HepG2 (cell line): ENCODE measurements around the gene DIO1. TPM values are rescaled to one million over a fixed set of nuclear protein-coding genes. Genes with fewer than 3 reads are reported as not detected.

Experiments used
- ATAC-seq: fragments of 200-7000 bp; cut with Tn5 transposase; 3 replicates; pipeline ENCODE4 v1.9.1; 2020; ENCODE audit warnings: mild to moderate bottlenecking, moderate library complexity
- BruUV-seq: library from RNA; stranded (reverse); fragments of 400-500 nt; replicated peaks from 2 replicates; lab custom pipeline; 2021; lab: Mats Ljungman, UMichigan
- CTCF ChIA-PET: fragments of 300-600 bp; formaldehyde crosslinking; extraction: SDS; loops from one replicate; lab custom pipeline; 2021; ENCODE audit warnings: low total read pairs, inconsistent platforms, low intra/inter-chr PET ratio; lab: Yijun Ruan, JAX
- POLR2A ChIA-PET: fragments of 350-600 bp; sonication (Branson Sonifier 250); formaldehyde crosslinking; loops from one replicate; lab custom pipeline; 2020; ENCODE audit warnings: antibody characterized with exemption, inconsistent platforms; lab: Yijun Ruan, JAX
- DNase-seq: peaks from one replicate; pipeline ENCODE4 v3.0.0-alpha.2; 2015; ENCODE audit warnings: low spot score
- FAIRE-seq: peaks from 3 replicates; lab custom pipeline; 2011; peaks lifted over from hg19 to GRCh38; lab: Jason Lieb, UNC
- H2AFZ ChIP-seq: one replicate; pipeline ENCODE4 v1.6.1; 2011; ENCODE audit warnings: low read length, inconsistent platforms
- H3K27ac ChIP-seq: fragments of 300-600 bp; 3 replicates; pipeline ENCODE4 v1.8.0; 2011; ENCODE audit warnings: mixed run types, mild to moderate bottlenecking, mixed read lengths, low read length, inconsistent platforms; ENCODE audit not compliant: insufficient read depth; ENCODE audit errors: extremely low read length
- H3K27me3 ChIP-seq, 2 experiments: fragments of 200-600 bp in 1 of 2; 2 replicates in 1 of 2; 3 replicates in 1 of 2; pipeline versions ENCODE4 v1.6.0 to v1.8.0; 2011; ENCODE audit warnings: low read length in 2 of 2, mild to moderate bottlenecking in 2 of 2, moderate library complexity in 2 of 2, inconsistent platforms in 1 of 2; ENCODE audit not compliant: insufficient read depth in 2 of 2, control insufficient read depth in 1 of 2
- H3K36me3 ChIP-seq, 2 experiments: fragments of 200-600 bp in 1 of 2; replicated peaks in 1 of 2; 2 replicates in 1 of 2; 3 replicates in 1 of 2; pipeline versions ENCODE4 v1.5.1 to v1.8.0; 2011; ENCODE audit warnings: low read length in 2 of 2, inconsistent platforms in 1 of 2; ENCODE audit not compliant: insufficient read depth in 2 of 2, control insufficient read depth in 1 of 2
- H3K4me1 ChIP-seq: 2 replicates; pipeline ENCODE4 v1.5.1; 2012; ENCODE audit warnings: low read length, inconsistent platforms; ENCODE audit not compliant: insufficient read depth
- H3K4me2 ChIP-seq: 2 replicates; pipeline ENCODE4 v1.6.0; 2011; ENCODE audit warnings: low read depth, low read length, inconsistent platforms
- H3K4me3 ChIP-seq, 3 experiments: fragments of 200-600 bp in 1 of 3; sonication (generic), shearing (Covaris generic) in 1 of 3; replicated peaks in 1 of 3; 2 replicates each; pipeline ENCODE4 v1.5.1; 2011 to 2016; ENCODE audit warnings: low read length in 3 of 3, inconsistent platforms in 2 of 3, low read depth in 2 of 3, mild to moderate bottlenecking in 2 of 3, control low read depth in 1 of 3, mixed read lengths in 1 of 3; ENCODE audit not compliant: insufficient read depth in 1 of 3
- H3K79me2 ChIP-seq: one replicate; pipeline ENCODE4 v1.6.1; 2011; ENCODE audit warnings: low read length, inconsistent platforms; ENCODE audit not compliant: insufficient read depth
- H3K9ac ChIP-seq: 2 replicates; pipeline ENCODE4 v1.6.0; 2011; ENCODE audit warnings: mild to moderate bottlenecking, low read depth, low read length, inconsistent platforms; ENCODE audit not compliant: insufficient read depth
- H3K9me3 ChIP-seq: 2 replicates; pipeline ENCODE4 v1.5.1; 2012; ENCODE audit warnings: mild to moderate bottlenecking, low read length
- H4K20me1 ChIP-seq: 2 replicates; pipeline ENCODE4 v1.6.0; 2011; ENCODE audit warnings: inconsistent platforms, mild to moderate bottlenecking, low read length, moderate library complexity; ENCODE audit not compliant: insufficient read depth
- CEBPB ChIP-seq: IDR thresholded peaks from 2 replicates; pipeline ENCODE4 v1.6.1; 2011; ENCODE audit warnings: low read depth, low read length, improper control_type of control experiment, borderline replicate concordance
- MIER2 ChIP-seq: IDR thresholded peaks from 2 replicates; pipeline ENCODE4 v1.6.1; 2016; ENCODE audit warnings: missing biosample characterization, missing genetic modification reagents
- NFATC3 ChIP-seq: sonication (generic); formaldehyde crosslinking; IDR thresholded peaks from 2 replicates; pipeline ENCODE4 v1.5.1; 2020; ENCODE audit warnings: mild to moderate bottlenecking, missing genetic modification reagents
- PHF21A ChIP-seq: sonication (generic); formaldehyde crosslinking; IDR thresholded peaks from 2 replicates; pipeline ENCODE4 v1.5.0; 2020; ENCODE audit warnings: mild to moderate bottlenecking, missing genetic modification reagents
- RARA ChIP-seq: IDR thresholded peaks from 2 replicates; pipeline ENCODE4 v1.6.1; 2016; ENCODE audit warnings: missing genetic modification reagents, missing compliant biosample characterization
- ZNF33A ChIP-seq: sonication (generic); formaldehyde crosslinking; IDR thresholded peaks from 2 replicates; pipeline ENCODE4 v1.5.1; 2020; ENCODE audit warnings: missing genetic modification reagents, mild to moderate bottlenecking, moderate library complexity, borderline replicate concordance
- WGBS: methylation state at CpG from one replicate; pipeline ENCODE4 v1.1.6; 2017; ENCODE audit warnings: low lambda C conversion rate; 5-methylcytosine and 5-hydroxymethylcytosine counted together
- in situ Hi-C: cut with HindIII; loops from 2 replicates; pipeline ENCODE4 v1.10.0; 2017; ENCODE audit warnings: low pct_unique_long_range_greater_than_20kb; ENCODE audit not compliant: extremely low pct_ligation_motif_present
- intact Hi-C: fragments of 100-400 bp; cut with micrococcal nuclease; formaldehyde crosslinking; loops from one replicate; pipeline ENCODE4 v1.10.0; 2022; ENCODE audit not compliant: unreplicated experiment
- polyA plus RNA-seq, 8 experiments: library from polyadenylated mRNA; depleted of rRNA in 3 of 8; stranded (reverse) in 7 of 8; unstranded in 1 of 8; fragments of >200 nt; fragmentation: Illumina TruSeq in 4 of 8; extraction: Trizol in 4 of 8; gene quantifications; 2 replicates each; pipeline versions ENCODE4 v1.2.1 to v1.2.3, GENCODE V29; 2011 to 2016; ENCODE audit warnings: low read depth in 4 of 8, missing spikeins in 1 of 8, mixed read lengths in 1 of 8; ENCODE audit not compliant: insufficient read depth in 1 of 8
- total RNA-seq, 5 experiments: library from RNA; depleted of rRNA; stranded (reverse); fragments of >200 nt; fragmentation: Illumina TruSeq; extraction: Trizol; gene quantifications; 2 replicates each; pipeline ENCODE4 v1.2.3, GENCODE V29; 2016; ENCODE audit warnings: low read depth in 1 of 5
- TF ChIP-seq, protein P1 (sequence below): fragments of 450-650 bp; IDR thresholded peaks from 2 replicates; pipeline ENCODE4 v1.6.1; 2016
- TF ChIP-seq, protein P2 (sequence below): sonication (generic); formaldehyde crosslinking; conservative IDR thresholded peaks from 2 replicates; pipeline ENCODE4 v1.8.1; 2023; ENCODE audit warnings: missing genetic modification reagents

Gene DIO1
- total and polyA plus RNA-seq, 2 of the 13 experiments (the other 11 are each of a cell fraction or from before 2014, with no cell fraction given): 13.5 to 45.6 TPM

DNA sequence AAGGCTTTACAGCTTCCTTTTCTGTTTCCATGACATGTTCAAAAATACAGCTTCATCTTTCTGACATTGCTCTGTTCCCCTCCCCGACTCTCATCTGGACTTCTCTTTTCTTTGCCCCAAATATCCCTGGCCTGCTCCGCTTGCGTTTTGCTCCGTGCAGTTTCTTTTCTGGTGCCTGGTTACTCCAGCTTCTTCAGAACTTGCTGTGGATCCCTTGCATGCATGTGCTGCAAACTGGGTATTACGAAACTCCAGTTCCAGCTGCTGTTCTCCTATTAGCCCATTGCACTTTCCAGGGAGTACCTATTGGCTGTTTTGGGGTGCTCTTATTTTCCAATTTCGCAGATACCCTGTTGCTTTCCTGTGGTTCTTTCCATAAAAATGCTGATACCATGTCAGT, 46.0 kb upstream of the DIO1 start:
- FAIRE-seq: no peak
- no peak overlapping the region for H3K4me3 ChIP-seq
- TF ChIP-seq, protein P1, sequence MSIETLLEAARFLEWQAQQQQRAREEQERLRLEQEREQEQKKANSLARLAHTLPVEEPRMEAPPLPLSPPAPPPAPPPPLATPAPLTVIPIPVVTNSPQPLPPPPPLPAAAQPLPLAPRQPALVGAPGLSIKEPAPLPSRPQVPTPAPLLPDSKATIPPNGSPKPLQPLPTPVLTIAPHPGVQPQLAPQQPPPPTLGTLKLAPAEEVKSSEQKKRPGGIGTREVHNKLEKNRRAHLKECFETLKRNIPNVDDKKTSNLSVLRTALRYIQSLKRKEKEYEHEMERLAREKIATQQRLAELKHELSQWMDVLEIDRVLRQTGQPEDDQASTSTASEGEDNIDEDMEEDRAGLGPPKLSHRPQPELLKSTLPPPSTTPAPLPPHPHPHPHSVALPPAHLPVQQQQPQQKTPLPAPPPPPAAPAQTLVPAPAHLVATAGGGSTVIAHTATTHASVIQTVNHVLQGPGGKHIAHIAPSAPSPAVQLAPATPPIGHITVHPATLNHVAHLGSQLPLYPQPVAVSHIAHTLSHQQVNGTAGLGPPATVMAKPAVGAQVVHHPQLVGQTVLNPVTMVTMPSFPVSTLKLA: no peak
- TF ChIP-seq RARA (no peak), NFATC3 (CRISPR knock-in tag) (no peak), PHF21A (no peak), MIER2 (CRISPR knock-in tag) (no peak), ZNF33A (CRISPR knock-in tag) (no peak), CEBPB (peak; percentile 73; the same call in 1 of the 2 replicates)
- TF ChIP-seq, protein P2, sequence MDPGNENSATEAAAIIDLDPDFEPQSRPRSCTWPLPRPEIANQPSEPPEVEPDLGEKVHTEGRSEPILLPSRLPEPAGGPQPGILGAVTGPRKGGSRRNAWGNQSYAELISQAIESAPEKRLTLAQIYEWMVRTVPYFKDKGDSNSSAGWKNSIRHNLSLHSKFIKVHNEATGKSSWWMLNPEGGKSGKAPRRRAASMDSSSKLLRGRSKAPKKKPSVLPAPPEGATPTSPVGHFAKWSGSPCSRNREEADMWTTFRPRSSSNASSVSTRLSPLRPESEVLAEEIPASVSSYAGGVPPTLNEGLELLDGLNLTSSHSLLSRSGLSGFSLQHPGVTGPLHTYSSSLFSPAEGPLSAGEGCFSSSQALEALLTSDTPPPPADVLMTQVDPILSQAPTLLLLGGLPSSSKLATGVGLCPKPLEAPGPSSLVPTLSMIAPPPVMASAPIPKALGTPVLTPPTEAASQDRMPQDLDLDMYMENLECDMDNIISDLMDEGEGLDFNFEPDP (CRISPR knock-in tag): no peak
- TF ChIP-seq, all 625 proteins: peak for 1
- H3K27ac ChIP-seq: no peak overlapping the region
- no peak overlapping the region for H3K9ac ChIP-seq
- CTCF ChIA-PET: no interaction called here
- POLR2A ChIA-PET: interaction anchor here (1.0 kb wide), 1 partner anchor 98 kb away, joined by 4 read pairs; the partner anchor contains the start of genes IFT25 and LRRC42
- H2AFZ ChIP-seq: no peak overlapping the region
- BruUV-seq: no TSS peak
- WGBS: 81% methylated on average over 6 of the region's 6 CpGs
- no peaks in the 10 kb centered on the region for H3K27me3 ChIP-seq
- DNase-seq: no peak
- no peaks in the 10 kb centered on the region for H3K9me3 ChIP-seq
- in situ Hi-C loops: no loop called here
- H4K20me1 ChIP-seq: no peaks in the 10 kb centered on the region
- no peak overlapping the region for H3K4me2 ChIP-seq
- H3K79me2 ChIP-seq: no peaks in the 10 kb centered on the region
- intact Hi-C loops: no loop called here
- no peak for ATAC-seq
- peaks cover 10% of the 10 kb centered on the region for H3K4me1 ChIP-seq
- H3K36me3 ChIP-seq: no peaks in the 10 kb centered on the region; a peak in 2 of 5 replicates
